GM23338 (cell line): Measurements from ENCODE around the gene BRSK2. TPM values are rescaled to one million over a fixed set of nuclear protein-coding genes. Genes with fewer than 3 reads are reported as not detected.

Source experiments
- ATAC-seq: fragments of 200-7000 bp; cut with Tn5 transposase; 3 replicates; pipeline ENCODE4 v1.9.1; 2020
- DNase-seq: peaks from one replicate; pipeline ENCODE4 v3.0.0-alpha.2; 2015; ENCODE audit warnings: low spot score
- H2AFZ ChIP-seq: fragments of 200-600 bp; sonication (generic); 2 replicates; pipeline ENCODE4 v1.8.0; 2016; ENCODE audit warnings: antibody characterized with exemption, mild to moderate bottlenecking, moderate library complexity
- H3F3A ChIP-seq: fragments of 200-600 bp; sonication (generic); replicated peaks from 2 replicates; pipeline ENCODE4 v1.8.0; 2017; ENCODE audit warnings: antibody characterized with exemption, mixed run types, low read depth
- H3K27ac ChIP-seq: fragments of 200-600 bp; sonication (generic); 2 replicates; pipeline ENCODE4 v1.6.1; 2016; ENCODE audit warnings: low read depth
- H3K27me3 ChIP-seq: fragments of 200-600 bp; sonication (generic); 2 replicates; pipeline ENCODE4 v1.8.0; 2016; ENCODE audit warnings: mild to moderate bottlenecking, mixed run types, moderate library complexity; ENCODE audit not compliant: insufficient read depth
- H3K36me3 ChIP-seq: fragments of 200-600 bp; sonication (generic); 2 replicates; pipeline ENCODE4 v1.8.0; 2016; ENCODE audit warnings: mild to moderate bottlenecking; ENCODE audit not compliant: insufficient read depth
- H3K4me1 ChIP-seq: fragments of 200-600 bp; sonication (generic); 2 replicates; pipeline ENCODE4 v1.8.0; 2016; ENCODE audit warnings: mild to moderate bottlenecking, moderate library complexity; ENCODE audit not compliant: insufficient read depth
- H3K4me2 ChIP-seq: fragments of 200-600 bp; sonication (generic); 2 replicates; pipeline ENCODE4 v1.7.1; 2017; ENCODE audit warnings: mixed run types
- H3K4me3 ChIP-seq: fragments of 200-600 bp; sonication (generic); 2 replicates; pipeline ENCODE4 v1.6.1; 2016; ENCODE audit warnings: mixed run types
- H3K79me2 ChIP-seq: fragments of 200-600 bp; sonication (generic); replicated peaks from 2 replicates; pipeline ENCODE4 v1.8.0; 2017; ENCODE audit warnings: mild to moderate bottlenecking; ENCODE audit not compliant: insufficient read depth
- H3K9me2 ChIP-seq: fragments of 200-600 bp; sonication (generic); 2 replicates; pipeline ENCODE4 v1.8.0; 2017; ENCODE audit not compliant: insufficient read depth
- H4K20me1 ChIP-seq: fragments of 200-600 bp; sonication (generic); replicated peaks from 2 replicates; pipeline ENCODE4 v1.8.0; 2017; ENCODE audit warnings: mild to moderate bottlenecking; ENCODE audit not compliant: insufficient read depth
- H3K27ac Mint-ChIP-seq: 2 replicates; pipeline ENCODE4 v1.8.0; 2020; ENCODE audit warnings: inconsistent platforms, mild to moderate bottlenecking, moderate library complexity, mixed read lengths
- H3K27me3 Mint-ChIP-seq: 3 replicates; pipeline ENCODE4 v1.8.0; 2022; ENCODE audit warnings: low read depth, mild to moderate bottlenecking, moderate library complexity, mixed read lengths, inconsistent platforms; ENCODE audit not compliant: insufficient read depth, poor library complexity
- H3K36me3 Mint-ChIP-seq: 3 replicates; pipeline ENCODE4 v1.8.0; 2021; ENCODE audit warnings: low read depth, mild to moderate bottlenecking, inconsistent platforms, moderate library complexity, mixed read lengths
- H3K4me1 Mint-ChIP-seq: 3 replicates; pipeline ENCODE4 v1.8.0; 2020; ENCODE audit warnings: mild to moderate bottlenecking, inconsistent platforms, mixed read lengths
- H3K4me3 Mint-ChIP-seq: 3 replicates; pipeline ENCODE4 v1.8.0; 2021; ENCODE audit warnings: moderate library complexity, mild to moderate bottlenecking, inconsistent platforms, mixed read lengths
- H3K9me3 Mint-ChIP-seq: 3 replicates; pipeline ENCODE4 v1.8.0; 2020; ENCODE audit warnings: moderate library complexity, mild to moderate bottlenecking, inconsistent platforms, mixed read lengths
- EZH2 ChIP-seq: fragments of 200-600 bp; sonication (generic); IDR thresholded peaks from one replicate; pipeline ENCODE4 v1.8.0; 2017; ENCODE audit warnings: antibody characterized with exemption, mild to moderate bottlenecking, low read depth; ENCODE audit not compliant: unreplicated experiment
- EZH2phosphoT487 ChIP-seq: fragments of 200-600 bp; sonication (generic); IDR thresholded peaks from one replicate; pipeline ENCODE4 v1.8.1; 2018; ENCODE audit warnings: antibody characterized with exemption; ENCODE audit not compliant: unreplicated experiment
- JUNB ChIP-seq: IDR thresholded peaks from one replicate; pipeline ENCODE4 v1.6.1; 2016; ENCODE audit warnings: antibody characterized with exemption; ENCODE audit not compliant: unreplicated experiment
- NANOG ChIP-seq: IDR thresholded peaks from 2 replicates; pipeline ENCODE4 v1.6.1; 2016; ENCODE audit warnings: antibody characterized with exemption, borderline replicate concordance
- POLR2AphosphoS5 ChIP-seq: IDR thresholded peaks from 2 replicates; pipeline ENCODE4 v1.6.1; 2016; ENCODE audit warnings: antibody characterized with exemption, low read depth
- ZNF114 ChIP-seq: fragments of 250-450 bp; sonication (Bioruptor Pico); IDR thresholded peaks from 2 replicates; pipeline ENCODE4 v1.5.0; 2020; ENCODE audit warnings: mild to moderate bottlenecking, moderate library complexity
- ZNF331 ChIP-seq: fragments of 250-450 bp; sonication (Bioruptor Pico); IDR thresholded peaks from 2 replicates; pipeline ENCODE4 v1.5.0; 2020; ENCODE audit warnings: low read depth, mild to moderate bottlenecking, moderate library complexity
- ZNF462 ChIP-seq: fragments of 250-450 bp; sonication (Bioruptor Pico); IDR thresholded peaks from 2 replicates; pipeline ENCODE4 v1.5.0; 2020; ENCODE audit warnings: mild to moderate bottlenecking, moderate library complexity
- polyA plus RNA-seq: library from polyadenylated mRNA; unstranded; fragments of >200 nt; fragmentation: Nextera tagmentation; extraction: Ambion mirVana; gene quantifications from 2 replicates; pipeline ENCODE4 v1.2.1, GENCODE V29; 2016
- total RNA-seq: library from RNA; depleted of rRNA; stranded (reverse); fragments of >200 nt; shearing (Covaris generic); gene quantifications from 2 replicates; pipeline ENCODE4 v1.2.3, GENCODE V29; 2014
- TF ChIP-seq, protein P1 (sequence below), 2 experiments: fragments of 200-600 bp in 1 of 2; sonication (generic) in 1 of 2; conservative IDR thresholded peaks; 2 replicates each; pipeline versions ENCODE4 v1.5.1 to v1.6.1; 2016 to 2017; ENCODE audit warnings: antibody characterized with exemption in 2 of 2, low read depth in 2 of 2, mild to moderate bottlenecking in 2 of 2, moderate library complexity in 1 of 2
- TF ChIP-seq, protein P2 (sequence below): IDR thresholded peaks from one replicate; pipeline ENCODE4 v1.6.1; 2018; ENCODE audit warnings: antibody characterized with exemption; ENCODE audit not compliant: unreplicated experiment

Gene BRSK2
- total and polyA plus RNA-seq, 2 experiments from 2014 or later = 7.2 to 20.3 TPM

GRCh38 chr11:1425439-1425838 lies 35.7 kb downstream of the BRSK2 start:
- Histone ChIP-seq H3F3A (no peaks in the 10 kb centered on the region), H4K20me1 (no peaks in the 10 kb centered on the region), H2AFZ (no peak overlapping the region), H3K27me3 (no peaks in the 10 kb centered on the region), H3K4me1 (no peaks in the 10 kb centered on the region), H3K27ac (no peak overlapping the region), H3K79me2 (peaks cover 24% of the 10 kb centered on the region), H3K4me3 (no peak overlapping the region), H3K9me2 (no peaks in the 10 kb centered on the region), H3K36me3 (no peaks in the 10 kb centered on the region), H3K4me2 (no peak overlapping the region)
- Mint-ChIP-seq H3K4me1 (no peaks in the 10 kb centered on the region), H3K36me3 (peaks cover 3% of the 10 kb centered on the region; the same call in 1 of the 3 replicates), H3K9me3 (peaks cover 4% of the 10 kb centered on the region; the same call in 1 of the 3 replicates), H3K4me3 (no peak overlapping the region), H3K27me3 (peaks cover 8% of the 10 kb centered on the region), H3K27ac (no peak overlapping the region)
- no peak for ATAC-seq
- no peak for TF ChIP-seq EZH2phosphoT487
- TF ChIP-seq ZNF114 (CRISPR knock-in tag) = no peak
- TF ChIP-seq, protein P1, sequence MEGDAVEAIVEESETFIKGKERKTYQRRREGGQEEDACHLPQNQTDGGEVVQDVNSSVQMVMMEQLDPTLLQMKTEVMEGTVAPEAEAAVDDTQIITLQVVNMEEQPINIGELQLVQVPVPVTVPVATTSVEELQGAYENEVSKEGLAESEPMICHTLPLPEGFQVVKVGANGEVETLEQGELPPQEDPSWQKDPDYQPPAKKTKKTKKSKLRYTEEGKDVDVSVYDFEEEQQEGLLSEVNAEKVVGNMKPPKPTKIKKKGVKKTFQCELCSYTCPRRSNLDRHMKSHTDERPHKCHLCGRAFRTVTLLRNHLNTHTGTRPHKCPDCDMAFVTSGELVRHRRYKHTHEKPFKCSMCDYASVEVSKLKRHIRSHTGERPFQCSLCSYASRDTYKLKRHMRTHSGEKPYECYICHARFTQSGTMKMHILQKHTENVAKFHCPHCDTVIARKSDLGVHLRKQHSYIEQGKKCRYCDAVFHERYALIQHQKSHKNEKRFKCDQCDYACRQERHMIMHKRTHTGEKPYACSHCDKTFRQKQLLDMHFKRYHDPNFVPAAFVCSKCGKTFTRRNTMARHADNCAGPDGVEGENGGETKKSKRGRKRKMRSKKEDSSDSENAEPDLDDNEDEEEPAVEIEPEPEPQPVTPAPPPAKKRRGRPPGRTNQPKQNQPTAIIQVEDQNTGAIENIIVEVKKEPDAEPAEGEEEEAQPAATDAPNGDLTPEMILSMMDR (conservative IDR thresholded peaks at IDR 0.05; ENCODE audit: low read depth in 2 of 2) = no peak
- no peak for TF ChIP-seq ZNF331 (CRISPR knock-in tag)
- no peak for TF ChIP-seq POLR2AphosphoS5
- no peak for TF ChIP-seq ZNF462 (CRISPR knock-in tag)
- no peak for TF ChIP-seq NANOG
- no peak for TF ChIP-seq JUNB
- TF ChIP-seq, protein P2, sequence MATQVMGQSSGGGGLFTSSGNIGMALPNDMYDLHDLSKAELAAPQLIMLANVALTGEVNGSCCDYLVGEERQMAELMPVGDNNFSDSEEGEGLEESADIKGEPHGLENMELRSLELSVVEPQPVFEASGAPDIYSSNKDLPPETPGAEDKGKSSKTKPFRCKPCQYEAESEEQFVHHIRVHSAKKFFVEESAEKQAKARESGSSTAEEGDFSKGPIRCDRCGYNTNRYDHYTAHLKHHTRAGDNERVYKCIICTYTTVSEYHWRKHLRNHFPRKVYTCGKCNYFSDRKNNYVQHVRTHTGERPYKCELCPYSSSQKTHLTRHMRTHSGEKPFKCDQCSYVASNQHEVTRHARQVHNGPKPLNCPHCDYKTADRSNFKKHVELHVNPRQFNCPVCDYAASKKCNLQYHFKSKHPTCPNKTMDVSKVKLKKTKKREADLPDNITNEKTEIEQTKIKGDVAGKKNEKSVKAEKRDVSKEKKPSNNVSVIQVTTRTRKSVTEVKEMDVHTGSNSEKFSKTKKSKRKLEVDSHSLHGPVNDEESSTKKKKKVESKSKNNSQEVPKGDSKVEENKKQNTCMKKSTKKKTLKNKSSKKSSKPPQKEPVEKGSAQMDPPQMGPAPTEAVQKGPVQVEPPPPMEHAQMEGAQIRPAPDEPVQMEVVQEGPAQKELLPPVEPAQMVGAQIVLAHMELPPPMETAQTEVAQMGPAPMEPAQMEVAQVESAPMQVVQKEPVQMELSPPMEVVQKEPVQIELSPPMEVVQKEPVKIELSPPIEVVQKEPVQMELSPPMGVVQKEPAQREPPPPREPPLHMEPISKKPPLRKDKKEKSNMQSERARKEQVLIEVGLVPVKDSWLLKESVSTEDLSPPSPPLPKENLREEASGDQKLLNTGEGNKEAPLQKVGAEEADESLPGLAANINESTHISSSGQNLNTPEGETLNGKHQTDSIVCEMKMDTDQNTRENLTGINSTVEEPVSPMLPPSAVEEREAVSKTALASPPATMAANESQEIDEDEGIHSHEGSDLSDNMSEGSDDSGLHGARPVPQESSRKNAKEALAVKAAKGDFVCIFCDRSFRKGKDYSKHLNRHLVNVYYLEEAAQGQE = no peak
- TF ChIP-seq EZH2 = no peak
- DNase-seq = no peak
